ENCODE results near the gene PCDHGA2.

- TF ChIP-seq CTCF (IDR thresholded peaks at IDR 0.05; ENCODE audit: low read depth, low read length, poor library complexity, severe bottlenecking), result no peak
- no peak for TF ChIP-seq EZH2phosphoT487 (IDR thresholded peaks at IDR 0.05; ENCODE audit: borderline replicate concordance, low read length)
These were observed 24.8 kb upstream of the PCDHGA2 start for GRCh38 chr5:141313711-141314110.
